HG02885 (cell line): ENCODE results near the gene ATG5.
"Not testable (repeated sequence)": the region's sequence is repeated elsewhere in the genome, so short reads cannot be mapped to it uniquely, and the experiment has no call there.

Experiments used
- ATAC-seq: cut with Tn5 transposase; IDR thresholded peaks from one replicate; pipeline ENCODE4 v1.9.1; 2021; ENCODE audit warnings: mild to moderate bottlenecking; ENCODE audit not compliant: unreplicated experiment, poor library complexity

Gene ATG5

DNA sequence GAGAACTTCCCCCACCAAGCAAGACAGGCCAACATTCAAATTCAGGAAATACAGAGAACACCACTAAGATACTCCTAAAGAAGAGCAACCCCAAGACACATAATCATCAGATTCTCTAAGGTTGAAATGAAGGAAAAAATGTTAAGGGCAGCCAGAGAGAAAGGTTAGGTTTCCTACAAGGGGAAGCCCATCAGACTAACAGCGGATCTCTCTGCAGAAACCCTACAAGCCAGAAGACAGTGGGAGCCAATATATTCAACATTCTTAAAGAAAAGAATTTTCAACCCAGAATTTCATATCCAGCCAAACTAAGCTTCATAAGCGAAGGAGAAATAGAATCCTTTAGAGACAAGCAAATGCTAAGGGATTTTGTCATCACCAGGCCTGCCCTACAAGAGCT lies 61.1 kb downstream of the ATG5 start:
- ATAC-seq, result not testable (repeated sequence)

DNA sequence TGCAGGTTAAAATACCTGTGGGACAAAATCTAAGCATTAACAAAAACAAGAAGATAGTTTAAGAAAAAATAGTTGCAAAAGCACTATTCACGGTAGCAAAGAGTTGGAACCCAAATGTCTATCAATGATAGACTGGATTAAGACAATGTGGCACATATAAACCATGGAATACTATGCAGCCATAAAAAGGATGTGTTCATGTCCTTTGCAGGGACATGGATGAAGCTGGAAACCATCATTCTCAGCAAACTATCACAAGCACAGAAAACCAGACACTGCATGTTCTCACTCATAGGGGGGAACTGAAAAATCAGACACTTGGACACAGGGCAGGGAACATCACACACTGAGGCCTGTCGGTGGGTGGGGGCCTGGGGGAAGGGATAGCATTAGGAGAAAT lies 65.8 kb downstream of the ATG5 start:
- ATAC-seq, result not testable (repeated sequence)

DNA sequence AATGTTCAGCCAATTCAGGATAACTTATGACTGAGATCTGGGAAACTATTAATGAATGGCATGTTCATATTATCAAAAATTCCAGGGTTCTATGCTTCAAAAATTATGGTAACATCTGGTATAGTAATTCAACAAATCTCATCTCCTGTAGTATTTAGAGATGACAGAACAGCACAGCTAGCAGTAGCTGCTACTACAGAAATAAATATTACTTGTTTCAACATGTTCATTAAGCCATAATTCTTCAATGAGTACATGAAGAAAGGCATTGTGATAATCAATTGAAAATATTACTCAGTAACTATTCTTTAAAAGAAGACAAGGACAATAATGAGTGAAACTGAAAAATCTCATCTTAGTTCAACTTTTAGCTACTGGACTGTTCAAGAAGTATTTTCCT lies 66.8 kb downstream of the ATG5 start:
- no peak for ATAC-seq

DNA sequence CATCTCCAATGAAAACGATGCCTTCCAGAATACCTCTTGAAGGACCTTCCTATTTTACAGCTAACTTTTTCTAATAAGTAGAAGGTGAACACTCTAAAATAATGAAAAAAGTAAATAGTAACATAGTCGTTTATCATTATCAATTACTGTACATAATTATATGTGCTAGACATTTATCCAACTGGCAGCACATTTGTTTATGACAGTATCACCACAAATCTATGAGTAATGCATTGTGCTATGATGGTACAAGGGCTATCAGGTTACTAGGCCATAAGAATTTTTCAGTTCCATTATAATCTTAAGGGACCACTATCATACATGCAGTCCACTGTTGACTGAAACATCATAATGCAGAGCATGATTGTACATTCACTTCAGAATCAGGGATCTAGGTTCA lies 68.4 kb downstream of the ATG5 start:
- no peak for ATAC-seq

DNA sequence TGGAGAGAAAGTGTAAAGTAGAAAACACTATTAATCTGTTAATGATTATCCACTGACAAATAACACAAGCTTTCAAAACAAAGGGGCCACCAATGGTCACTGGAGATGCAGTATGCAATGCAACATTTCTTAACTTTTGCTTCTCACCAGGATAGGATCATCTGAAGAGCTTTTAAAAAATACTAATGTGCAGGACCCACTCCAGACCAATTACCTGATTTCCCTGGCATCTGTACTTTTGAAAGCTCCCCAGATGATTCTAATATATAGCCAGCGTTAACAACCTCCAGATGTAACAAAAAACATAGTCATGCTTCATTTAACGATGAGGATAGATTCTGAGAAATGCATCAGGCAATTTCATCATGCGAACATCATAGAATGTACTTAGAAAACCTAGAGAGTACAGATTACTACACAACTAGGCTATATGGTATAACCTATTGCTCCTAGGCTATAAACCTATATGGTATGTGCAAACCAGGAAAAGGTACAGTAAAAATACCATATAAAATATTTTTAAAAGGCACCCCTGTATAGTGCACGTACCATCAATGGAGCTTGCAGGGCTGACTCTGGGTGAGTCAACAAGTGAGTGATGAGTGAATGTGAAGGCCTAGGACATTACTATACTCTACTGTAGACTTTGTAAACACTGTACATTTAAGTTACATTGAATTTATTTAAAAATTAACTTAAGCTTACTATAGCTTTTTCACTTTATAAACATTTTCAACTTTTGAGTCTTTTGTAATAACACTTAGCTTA lies 69.2 kb downstream of the ATG5 start:
- no peak for ATAC-seq

DNA sequence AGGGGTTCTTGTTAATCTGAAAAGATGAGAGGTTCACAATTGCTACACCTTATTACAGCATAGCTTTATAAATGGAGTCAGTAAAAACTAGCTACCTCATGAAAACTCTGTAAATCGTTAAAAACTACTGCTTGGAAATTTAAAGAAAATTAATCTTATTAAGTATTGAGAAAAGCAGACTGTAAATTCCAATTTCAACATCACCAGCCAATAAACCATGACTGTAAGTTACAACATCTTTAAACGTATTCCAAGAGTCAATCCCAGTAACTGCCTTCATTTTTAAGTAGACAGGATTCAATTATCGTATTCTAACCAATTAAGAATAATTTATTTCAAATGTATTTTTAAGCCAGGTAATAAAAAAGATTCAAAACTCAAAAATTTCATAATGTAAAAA lies 70.3 kb downstream of the ATG5 start:
- ATAC-seq, result no peak

DNA sequence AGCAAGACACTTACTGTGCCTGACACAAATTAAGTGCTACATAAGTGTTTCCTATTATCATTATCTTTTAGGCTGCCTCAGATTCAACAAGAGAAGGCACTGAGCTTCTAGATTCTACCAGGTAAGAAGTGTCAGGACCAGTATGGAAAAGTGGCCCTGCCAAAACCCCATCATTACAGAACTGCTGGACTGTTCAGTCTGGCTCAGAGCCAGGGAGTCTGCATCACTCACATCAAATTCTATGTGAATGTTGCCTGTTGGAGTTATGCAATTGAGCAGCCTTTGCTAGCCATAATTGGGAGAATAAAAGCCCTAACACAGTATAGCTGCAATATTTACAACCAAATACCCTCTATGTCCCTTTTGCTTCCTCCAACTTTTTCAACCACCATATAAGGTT lies 70.9 kb downstream of the ATG5 start:
- no peak for ATAC-seq

DNA sequence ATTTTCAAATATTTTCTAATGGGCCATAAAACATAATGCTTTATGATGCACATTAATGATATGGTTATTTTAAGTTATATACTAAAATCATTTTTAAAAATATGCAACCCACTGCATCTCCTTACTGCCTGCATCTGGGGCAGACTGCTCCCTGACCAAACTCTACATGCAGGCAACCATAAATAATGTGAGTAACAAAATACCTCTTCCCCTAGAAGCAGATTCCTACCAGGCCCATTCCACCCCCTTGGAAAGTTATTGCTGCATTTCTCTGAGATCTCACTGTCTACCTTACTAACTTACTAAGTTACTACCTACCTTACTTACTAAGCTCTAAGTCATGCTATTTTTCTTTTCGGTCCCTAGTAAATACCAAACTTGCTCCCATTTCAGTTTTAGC lies 71.8 kb downstream of the ATG5 start:
- no peak for ATAC-seq

DNA sequence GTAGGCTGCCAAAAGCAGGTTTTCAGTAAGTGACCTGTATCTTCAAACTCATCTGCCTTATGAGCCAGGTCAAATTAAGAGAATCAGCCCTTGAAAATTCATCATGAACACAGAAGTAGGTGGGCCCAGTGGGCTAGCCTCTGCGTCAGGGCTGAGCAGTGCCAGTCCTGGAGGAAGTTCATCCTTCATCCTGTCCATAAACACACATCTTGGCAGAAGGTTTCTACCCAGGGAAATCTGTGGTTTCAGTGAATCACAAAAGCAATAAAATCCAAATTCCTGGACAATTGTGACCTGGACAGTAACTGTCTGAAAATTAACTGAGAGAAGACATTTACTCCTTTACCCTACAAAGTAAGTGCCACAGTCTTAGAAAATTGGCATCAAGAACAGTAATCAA lies 72.4 kb downstream of the ATG5 start:
- no peak for ATAC-seq

DNA sequence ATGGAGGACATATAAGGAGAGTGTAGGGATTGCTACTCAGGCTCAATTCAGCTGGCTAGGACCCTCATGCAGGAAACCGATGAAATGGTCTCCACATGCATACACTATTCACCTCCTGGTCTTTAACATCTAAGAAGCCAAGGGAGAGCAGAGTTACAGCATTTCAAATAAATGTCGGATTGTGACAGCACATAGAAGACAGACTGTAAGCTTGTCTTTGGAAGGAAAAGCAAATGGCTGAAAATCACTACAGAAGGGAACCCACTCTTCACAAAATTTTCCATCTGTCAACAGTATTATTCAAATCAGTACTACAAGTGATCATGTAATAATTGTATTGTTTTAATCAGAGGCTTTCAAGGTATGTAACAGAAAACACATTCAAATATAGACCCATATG lies 72.9 kb downstream of the ATG5 start:
- ATAC-seq, result no peak

DNA sequence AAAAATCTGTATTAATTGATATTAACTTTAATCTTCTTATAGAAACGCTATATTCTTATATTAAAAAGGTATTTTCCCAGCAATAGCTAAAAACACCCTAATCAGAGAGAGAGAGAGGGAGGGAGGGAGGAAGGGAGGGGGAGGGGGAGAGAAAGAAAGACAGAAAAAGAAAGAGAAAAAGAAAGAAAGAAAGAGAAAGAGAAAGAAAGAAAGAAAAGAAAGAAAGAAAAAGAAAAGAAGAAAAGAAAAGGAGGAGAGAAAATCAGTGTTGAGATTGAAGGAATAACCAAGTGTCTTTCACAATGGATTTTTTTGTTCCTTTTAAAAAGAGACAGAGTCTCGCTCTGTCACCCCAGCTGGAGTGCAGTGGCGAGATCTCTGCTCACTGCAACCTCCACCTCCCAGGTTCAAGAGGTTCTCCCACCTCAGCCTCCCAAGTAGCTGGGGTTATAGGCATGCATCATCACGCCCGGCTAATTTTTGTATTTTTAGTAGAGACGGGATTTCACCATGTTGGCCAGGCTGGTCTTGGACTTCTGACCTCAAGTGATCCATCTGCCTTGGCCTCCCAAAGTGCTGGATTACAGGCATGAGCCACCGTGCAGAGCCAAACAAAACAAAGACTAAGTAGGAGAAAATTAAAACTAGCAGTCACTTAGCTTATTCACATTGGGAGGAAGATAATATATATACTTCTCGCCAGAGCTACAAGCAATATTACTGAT lies 73.9 kb downstream of the ATG5 start:
- not testable (repeated sequence) for ATAC-seq

DNA sequence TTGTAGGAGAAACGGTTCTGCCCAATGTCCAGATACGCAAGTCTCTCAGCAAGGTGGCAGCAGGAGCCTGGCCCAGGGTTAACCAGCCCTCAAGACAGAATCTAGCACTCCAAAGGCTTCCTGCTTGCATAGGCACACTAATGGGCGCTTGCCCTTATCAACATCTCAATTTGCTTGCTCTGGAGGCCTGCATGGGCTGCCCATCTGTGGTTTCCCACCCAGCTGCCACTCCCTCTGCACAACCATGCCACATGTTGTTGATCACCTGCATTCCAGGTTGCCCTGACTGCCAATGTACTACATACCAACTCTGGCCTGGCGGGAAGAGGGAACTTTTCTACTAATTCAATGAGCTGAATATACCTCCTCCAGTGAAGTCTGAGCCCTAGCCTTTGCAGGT lies 74.6 kb downstream of the ATG5 start:
- no peak for ATAC-seq

DNA sequence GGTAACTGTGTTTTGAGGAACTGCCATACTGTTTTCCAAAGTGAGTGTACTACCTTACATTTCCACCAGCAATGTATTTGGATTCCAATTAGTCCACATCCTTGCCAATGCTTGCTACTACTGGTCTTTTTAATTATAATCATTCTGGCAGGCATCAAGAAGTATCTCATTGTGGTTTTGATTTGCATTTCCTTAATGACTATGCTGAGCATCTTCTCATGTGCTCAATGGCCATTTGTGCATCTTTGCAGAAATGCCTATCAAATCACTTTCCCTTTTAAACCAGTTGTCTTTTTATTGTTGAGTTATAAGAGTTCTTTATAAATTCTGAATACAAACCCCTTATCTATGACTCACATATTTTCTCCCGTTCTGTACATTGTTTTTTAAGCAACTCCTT lies 75.9 kb downstream of the ATG5 start:
- no peak for ATAC-seq

DNA sequence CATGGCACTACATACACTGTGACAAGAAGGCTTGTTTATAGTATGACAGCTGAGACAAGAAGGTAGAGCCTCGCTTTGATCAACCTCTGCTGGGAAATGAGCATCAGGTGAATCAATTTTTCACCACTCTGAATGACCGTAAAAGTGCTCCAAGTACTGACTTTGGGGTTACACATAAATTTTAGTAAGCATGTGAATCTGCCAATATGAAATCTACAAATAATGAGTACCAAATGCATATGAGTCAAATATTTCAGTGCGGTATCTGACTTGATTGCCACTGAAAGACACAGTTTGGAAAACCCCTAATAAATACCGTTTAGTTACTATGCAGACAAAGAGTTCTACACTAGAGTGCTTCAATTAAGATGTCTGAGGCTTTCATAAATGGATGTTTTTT lies 77.8 kb downstream of the ATG5 start:
- peak; percentile 54 for ATAC-seq

DNA sequence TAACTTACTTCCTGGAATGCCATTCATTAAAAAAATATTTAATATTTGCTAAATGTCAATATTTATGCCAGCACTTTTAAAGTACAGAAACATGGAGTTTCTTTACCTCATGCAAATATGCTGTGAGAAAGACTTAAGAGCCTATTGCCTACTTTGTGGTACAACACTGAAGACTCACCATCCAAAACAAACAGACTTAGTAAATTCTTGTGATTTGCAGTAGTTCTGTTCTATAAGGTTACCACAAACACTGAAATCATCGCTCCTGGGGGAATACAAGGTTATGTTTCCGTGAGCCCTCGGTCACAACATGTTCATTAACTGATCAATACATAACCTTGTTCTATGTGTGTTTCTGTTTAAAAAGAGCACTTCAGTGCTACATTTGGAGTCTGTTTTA lies 78.3 kb downstream of the ATG5 start:
- ATAC-seq, result peak; percentile 49

DNA sequence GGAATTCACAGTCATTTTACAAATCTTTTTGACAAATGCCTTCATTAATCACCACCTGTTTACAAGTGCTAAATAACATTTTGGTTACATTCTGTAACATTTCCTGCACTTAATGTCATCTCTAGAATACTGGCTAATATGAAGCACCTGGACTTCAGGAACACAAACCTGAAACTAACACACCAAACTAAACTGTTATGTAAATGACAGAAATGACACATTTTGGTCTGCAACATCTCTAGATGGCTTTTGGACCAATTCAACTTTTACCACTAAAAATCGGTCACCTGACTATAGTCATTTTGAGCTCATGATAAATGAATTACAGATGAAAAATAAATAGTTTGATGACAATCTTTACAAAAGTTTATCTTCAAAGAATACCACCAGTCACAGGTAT lies 80.6 kb downstream of the ATG5 start:
- ATAC-seq, result peak; percentile 56

DNA sequence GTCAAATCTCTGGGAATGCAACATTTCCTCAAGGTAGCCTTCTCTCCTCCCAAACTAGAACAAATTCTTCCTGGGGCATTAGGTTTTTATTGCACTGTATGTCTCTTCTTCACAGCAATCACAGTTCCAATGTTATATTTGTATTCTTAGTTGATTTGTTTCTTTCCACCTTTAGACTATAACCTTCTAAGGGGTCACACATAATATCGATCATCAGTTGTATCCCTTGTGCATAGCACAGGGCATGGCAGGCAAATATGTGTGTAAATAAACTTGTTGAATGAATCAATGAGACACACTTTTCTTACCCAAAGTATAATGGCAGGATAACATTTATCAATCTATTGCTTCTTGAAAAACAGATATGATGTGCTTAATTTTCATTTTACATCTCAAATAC lies 81.0 kb downstream of the ATG5 start:
- no peak for ATAC-seq

DNA sequence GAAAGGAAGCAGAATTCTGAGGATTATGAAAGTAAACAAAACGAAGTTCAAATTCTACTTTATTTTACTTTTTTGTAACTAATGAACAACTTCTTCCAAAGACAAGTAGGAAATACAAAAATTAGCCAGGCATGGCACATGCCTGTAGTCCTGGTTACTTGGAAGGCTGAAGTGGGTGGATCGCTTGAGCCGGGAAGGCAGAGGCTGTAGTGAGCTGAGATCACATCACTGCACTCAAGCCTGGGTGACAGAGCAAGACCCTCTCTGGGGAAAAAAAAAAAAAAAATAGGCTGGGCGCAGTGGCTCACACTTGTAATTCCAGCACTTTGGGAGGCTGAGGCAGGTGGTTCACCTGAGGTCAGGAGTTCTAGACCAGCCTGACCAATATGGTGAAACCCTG lies 82.3 kb downstream of the ATG5 start:
- no peak for ATAC-seq

DNA sequence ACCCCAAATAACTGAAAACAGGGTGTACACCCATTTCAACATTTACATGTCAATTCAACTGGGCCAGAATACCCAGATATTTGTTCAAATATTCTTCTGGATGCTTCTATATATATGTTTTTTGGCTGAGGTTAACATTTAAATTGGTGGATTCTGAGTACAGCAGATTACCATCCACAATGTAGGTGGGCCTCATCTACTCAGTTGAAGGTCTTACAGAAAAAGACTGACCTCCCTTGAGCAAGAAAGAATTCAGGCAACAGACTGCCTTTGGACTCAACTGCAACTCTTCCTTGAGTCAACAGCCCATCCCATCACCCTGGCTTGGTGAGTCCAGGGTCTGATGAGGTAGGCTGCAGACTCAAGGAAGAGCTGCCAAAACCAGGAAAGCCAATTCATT lies 84.1 kb downstream of the ATG5 start:
- no peak for ATAC-seq

DNA sequence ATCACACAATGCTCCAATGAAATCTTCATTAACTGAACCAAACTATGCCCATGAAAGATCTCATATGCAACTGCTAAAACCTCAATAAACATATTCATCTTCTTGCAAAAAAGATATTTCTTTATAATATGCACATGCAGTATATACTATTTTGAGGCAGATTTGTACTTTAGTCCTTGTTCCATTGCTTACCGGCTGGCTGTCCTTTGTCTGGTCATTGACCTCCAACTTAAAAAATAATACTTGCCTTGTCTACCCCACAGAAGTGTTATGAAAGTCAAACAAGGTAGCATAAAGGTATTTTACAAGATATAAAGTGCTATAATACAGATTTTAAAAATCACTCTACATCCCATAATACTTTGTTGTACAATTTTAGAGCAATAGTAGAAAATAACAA lies 88.3 kb downstream of the ATG5 start:
- ATAC-seq, result no peak

DNA sequence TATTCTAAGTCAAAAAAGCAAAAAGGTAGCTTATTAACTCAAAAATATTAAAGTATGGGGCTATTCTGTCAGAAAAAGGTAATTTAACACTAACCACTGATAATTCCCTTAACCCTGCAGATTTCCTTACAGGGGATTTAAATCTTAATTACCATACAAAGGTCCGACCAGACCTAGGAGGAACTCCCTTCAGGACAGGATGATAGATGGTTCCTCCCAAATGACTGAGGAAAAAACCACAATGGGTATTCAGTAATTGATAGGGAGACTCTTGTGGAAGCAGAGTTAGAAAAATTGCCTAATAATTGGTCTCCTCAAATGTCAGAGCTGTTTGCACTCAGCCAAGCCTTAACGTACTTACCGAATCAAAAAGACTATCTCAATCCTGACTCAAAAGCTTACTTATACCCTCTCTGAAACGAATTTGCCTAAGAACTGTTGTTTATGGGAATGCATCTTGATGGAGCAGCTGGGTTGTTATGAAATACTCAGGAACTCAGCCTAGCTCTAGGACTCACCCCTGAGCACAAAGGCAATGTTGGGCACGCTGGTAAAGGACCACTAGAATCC lies 95.6 kb downstream of the ATG5 start:
- not testable (repeated sequence) for ATAC-seq
